EL (cell line): ENCODE results near the gene TMEM121.
"Not testable (repeated sequence)": the region's sequence is repeated elsewhere in the genome, so short reads cannot be mapped to it uniquely, and the experiment has no call there.

ENCODE experiments used
- DNase-seq: peaks from one replicate; pipeline ENCODE4 v3.0.0-alpha.2; 2016

Gene TMEM121

DNA sequence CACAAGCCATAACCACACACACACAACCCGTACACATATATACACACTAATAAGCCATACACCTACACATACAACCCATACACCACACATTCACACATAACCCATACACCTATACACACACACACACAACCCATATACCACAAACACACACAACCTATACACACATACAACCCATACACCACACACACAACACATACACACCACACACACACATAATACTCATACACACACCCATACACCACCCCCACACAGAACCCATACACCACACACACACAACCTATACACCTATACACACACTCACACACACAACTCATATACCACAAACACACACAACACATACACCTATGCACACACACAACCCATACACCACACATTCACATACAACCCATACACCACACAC, 44.1 kb downstream of the TMEM121 start:
- DNase-seq, result no peak

GRCh38 chr14:105571181-105571951, 45.0 kb downstream of the TMEM121 start:
- not testable (repeated sequence) for DNase-seq

DNA sequence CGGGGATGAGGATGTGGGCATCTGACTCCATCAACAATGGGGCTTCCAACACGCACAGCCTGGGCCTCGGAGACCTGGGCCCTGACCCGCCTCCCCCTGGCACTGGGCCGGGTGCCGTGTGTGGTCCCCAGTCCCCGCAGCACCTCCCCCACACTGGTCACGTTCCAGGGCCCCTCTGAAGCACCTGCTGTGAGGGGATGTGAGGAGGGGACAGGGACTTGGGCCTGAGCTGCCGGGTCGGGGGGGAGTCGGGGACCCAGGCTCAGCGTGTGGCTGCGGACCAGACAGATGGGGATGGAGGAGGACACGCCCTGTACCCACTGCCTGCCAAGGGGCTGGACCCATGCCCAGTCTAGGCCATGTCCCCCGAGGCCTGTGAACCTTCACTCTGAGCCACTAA, 45.7 kb downstream of the TMEM121 start:
- DNase-seq, result not testable (repeated sequence)

DNA sequence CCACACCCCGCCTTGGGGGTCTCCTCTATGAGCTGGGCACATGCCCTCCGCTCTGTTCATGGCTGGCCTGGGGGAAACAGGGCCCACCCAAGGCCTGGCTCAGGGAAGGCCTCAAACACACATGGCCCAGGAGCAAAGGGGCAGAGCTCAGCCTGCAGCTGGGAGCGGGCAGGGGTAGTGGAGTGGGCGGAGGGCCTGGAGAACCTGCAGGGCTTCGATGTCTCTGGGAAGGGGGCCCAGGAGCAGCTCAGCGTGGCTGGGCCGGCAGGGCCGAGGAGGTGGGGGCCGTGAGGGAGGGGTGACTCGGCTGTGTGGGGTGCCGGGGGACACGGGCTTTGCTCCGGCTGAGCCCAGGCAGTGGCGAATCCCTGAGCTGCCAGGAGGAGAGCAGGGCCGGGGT, 47.5 kb downstream of the TMEM121 start:
- not testable (repeated sequence) for DNase-seq

DNA sequence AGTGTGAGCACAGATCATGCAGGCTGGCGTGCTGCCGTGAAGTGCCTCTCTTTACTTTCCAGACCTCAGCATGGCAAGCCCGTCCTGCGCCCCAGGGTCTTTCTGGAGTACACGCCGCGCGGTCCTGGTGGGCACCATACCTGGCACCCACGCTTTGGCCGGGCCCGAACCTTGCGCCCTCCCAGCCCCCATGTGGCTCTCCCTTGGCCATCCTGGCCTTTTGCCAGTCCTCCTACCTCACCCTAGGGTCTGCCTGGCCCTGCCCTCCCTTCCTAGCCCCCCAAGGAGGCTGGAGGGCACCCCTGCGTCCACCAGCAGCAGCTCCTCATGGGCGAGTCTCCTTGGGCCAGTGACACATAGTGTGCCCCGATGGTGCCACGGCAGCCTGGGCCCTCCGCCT, 48.0 kb downstream of the TMEM121 start:
- not testable (repeated sequence) for DNase-seq

DNA sequence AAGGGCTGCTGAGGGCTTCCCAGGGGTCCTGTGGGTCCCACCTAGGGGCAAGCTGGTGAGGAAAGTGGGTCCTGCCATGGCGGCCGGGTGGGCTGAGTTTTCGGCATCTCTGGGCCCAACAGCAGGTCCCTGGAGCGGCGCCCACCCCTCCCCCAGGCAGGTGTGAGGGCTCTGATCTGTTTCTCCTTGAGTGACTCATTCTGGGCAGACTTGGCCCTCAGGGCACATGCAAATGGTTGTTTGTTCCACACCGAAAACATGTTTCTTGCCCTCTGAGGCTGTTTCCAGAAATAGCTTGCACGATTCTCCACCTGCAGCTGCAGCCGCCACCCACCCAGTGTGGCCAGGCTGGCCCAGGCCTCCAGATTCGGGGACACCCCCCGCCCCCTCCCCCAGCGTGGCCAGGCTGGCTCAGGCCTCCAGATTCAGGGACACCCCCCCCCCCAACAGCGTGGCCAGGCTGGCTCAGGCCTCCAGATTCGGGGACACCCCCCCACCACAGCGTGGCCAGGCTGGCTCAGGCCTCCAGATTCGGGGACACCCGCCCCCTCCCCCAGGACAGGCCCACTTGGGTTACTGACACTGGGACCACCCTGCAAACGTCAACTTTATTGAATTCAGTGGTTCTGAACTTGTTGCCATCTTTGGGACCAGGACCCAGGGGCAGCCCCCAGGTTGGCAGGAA, 48.8 kb downstream of the TMEM121 start:
- not testable (repeated sequence) for DNase-seq

GRCh38 chr14:105576525-105577088, 50.2 kb downstream of the TMEM121 start:
- no peak for DNase-seq

DNA sequence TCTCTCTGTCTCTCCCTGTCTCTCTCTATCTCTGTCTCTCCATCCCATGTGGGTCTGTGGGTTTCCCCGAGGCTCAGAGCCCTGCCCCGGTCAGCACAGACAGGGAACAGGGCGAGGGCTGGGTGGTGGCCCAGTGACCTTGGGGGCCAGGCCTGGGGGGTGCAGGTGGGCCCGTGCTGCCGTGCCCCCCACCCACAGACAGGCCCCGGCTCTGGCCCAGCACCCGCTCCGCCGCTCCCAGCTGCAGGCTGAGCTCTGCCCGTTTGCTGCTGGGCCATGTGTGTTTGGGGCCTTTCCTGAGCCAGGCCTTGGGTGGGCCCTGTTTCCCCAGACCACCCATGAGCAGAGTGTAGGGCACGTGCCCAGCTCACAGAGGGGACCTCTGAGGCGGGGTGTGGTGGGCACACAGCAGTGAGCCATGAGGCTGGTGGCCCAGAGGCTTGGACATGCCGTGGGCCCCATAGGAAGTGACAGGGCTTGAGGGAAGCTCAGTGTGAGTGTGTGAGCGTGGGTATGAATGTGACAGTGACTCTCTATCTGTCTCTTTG, 51.0 kb downstream of the TMEM121 start:
- DNase-seq, result no peak

DNA sequence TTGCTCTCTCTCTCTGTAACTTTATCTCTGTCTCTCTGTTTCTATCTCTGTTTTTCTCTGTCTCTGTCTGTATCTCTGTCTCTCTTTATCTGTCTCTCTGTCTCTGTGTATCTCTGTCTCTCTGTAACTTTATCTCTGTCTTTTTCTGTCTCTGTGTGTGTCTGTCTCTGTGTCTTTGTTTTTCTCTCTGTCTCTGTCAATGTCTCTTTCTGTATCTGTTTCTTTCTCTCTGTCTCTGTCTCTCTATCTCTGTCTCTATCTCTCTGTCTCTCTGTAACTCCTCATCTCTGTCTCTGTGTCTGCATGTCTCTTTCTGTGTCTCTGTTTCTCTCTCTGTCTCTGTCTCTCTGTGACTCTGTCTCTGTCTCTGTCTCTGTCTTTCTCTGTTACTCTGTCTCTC, 51.7 kb downstream of the TMEM121 start:
- no peak for DNase-seq

DNA sequence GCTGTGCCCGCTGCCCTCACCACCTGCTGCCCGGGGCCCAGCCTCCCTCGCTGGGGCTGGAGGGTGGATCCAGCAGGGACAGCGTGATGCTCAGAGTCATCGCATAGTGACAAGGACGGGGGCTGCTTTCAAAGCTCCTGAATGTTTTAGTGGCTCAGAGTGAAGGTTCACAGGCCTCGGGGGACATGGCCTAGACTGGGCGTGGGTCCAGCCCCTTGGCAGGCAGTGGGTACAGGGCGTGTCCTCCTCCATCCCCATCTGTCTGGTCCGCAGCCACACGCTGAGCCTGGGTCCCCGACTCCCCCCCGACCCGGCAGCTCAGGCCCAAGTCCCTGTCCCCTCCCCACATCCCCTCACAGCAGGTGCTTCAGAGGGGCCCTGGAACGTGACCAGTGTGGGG, 52.8 kb downstream of the TMEM121 start:
- not testable (repeated sequence) for DNase-seq
